ENCODE results near the gene SLC16A11. TPM values are rescaled to one million over a fixed set of nuclear protein-coding genes. Genes with fewer than 3 reads are reported as not detected.

SLC16A11 gene
- total RNA-seq, 1 donor from 2014 or later = not detected

GRCh38 chr17:7035591-7036368, 8.1 kb downstream of the SLC16A11 start, which contains the start of gene SLC16A13:
Gene SLC16A13, plus strand, starts transcription at chr17:7036015. Its CDS starts 368 bp downstream, at chr17:7036383.
- H3K36me3 Mint-ChIP-seq = no peaks in the 10 kb centered on the region
- H3K9ac ChIP-seq = peak within 1 kb of the TSS; percentile 4

GRCh38 chr17:7034955-7035590, 8.8 kb downstream of the SLC16A11 start:
- DNase-seq (ENCODE audit: low spot score) = no peak
- H3K4me3 Mint-ChIP-seq = peak overlapping the region; percentile 98
- Histone ChIP-seq H3K9me3 (ENCODE audit: low read depth) (no peaks in the 10 kb centered on the region), H2AFZ (replicated peaks) (peak overlapping the region; percentile 94), H3K4me3 (peak overlapping the region; percentile 84), H3K4me2 (peak overlapping the region; percentile 88), H3F3A (ENCODE audit: low read depth) (no peaks in the 10 kb centered on the region), H4K20me1 (ENCODE audit: low read depth) (peaks cover 19% of the 10 kb centered on the region), H3K36me3 (no peaks in the 10 kb centered on the region), H3K4me1 (no peaks in the 10 kb centered on the region), H3K27ac (no peak overlapping the region), H3K27me3 (peaks cover 18% of the 10 kb centered on the region), H3K79me2 (ENCODE audit: low read depth) (no peaks in the 10 kb centered on the region), H3K9ac (no peak overlapping the region)
- TF ChIP-seq, protein P1, sequence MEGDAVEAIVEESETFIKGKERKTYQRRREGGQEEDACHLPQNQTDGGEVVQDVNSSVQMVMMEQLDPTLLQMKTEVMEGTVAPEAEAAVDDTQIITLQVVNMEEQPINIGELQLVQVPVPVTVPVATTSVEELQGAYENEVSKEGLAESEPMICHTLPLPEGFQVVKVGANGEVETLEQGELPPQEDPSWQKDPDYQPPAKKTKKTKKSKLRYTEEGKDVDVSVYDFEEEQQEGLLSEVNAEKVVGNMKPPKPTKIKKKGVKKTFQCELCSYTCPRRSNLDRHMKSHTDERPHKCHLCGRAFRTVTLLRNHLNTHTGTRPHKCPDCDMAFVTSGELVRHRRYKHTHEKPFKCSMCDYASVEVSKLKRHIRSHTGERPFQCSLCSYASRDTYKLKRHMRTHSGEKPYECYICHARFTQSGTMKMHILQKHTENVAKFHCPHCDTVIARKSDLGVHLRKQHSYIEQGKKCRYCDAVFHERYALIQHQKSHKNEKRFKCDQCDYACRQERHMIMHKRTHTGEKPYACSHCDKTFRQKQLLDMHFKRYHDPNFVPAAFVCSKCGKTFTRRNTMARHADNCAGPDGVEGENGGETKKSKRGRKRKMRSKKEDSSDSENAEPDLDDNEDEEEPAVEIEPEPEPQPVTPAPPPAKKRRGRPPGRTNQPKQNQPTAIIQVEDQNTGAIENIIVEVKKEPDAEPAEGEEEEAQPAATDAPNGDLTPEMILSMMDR (IDR thresholded peaks at IDR 0.05) = no peak
- no peak for TF ChIP-seq EZH2phosphoT487 (IDR thresholded peaks at IDR 0.05)
- TF ChIP-seq EZH2 (IDR thresholded peaks at IDR 0.05) = no peak
- H3K27me3 Mint-ChIP-seq (ENCODE audit: insufficient read depth, low read depth) = peaks cover 15% of the 10 kb centered on the region
- H3K9me3 Mint-ChIP-seq = no peaks in the 10 kb centered on the region
- H3K27ac Mint-ChIP-seq = peak overlapping the region; percentile 85
- no peaks in the 10 kb centered on the region for H3K36me3 Mint-ChIP-seq
- peaks cover 32% of the 10 kb centered on the region for H3K4me1 Mint-ChIP-seq

More at GRCh38 chr17:7035591-7036368, 8.1 kb downstream of the SLC16A11 start, which contains the start of gene SLC16A13:
- Histone ChIP-seq H3F3A (ENCODE audit: low read depth) (no peaks in the 10 kb centered on the region), H3K9me3 (ENCODE audit: low read depth) (no peaks in the 10 kb centered on the region), H3K27ac (no peak within 1 kb of the TSS), H3K4me1 (no peaks in the 10 kb centered on the region), H3K4me3 (peak within 1 kb of the TSS; percentile 84), H4K20me1 (ENCODE audit: low read depth) (peaks cover 19% of the 10 kb centered on the region), H3K36me3 (no peaks in the 10 kb centered on the region), H3K27me3 (peaks cover 23% of the 10 kb centered on the region), H3K4me2 (peak within 1 kb of the TSS; percentile 88), H3K79me2 (ENCODE audit: low read depth) (no peaks in the 10 kb centered on the region), H2AFZ (replicated peaks) (peak within 1 kb of the TSS; percentile 94)
- DNase-seq (ENCODE audit: low spot score) = peak; percentile 98
- H3K27ac Mint-ChIP-seq = peak within 1 kb of the TSS; percentile 89
- H3K4me1 Mint-ChIP-seq = peaks cover 31% of the 10 kb centered on the region
- TF ChIP-seq, protein P1 (IDR thresholded peaks at IDR 0.05) = no peak
- TF ChIP-seq EZH2 (IDR thresholded peaks at IDR 0.05) (no peak), EZH2phosphoT487 (IDR thresholded peaks at IDR 0.05) (no peak)
- H3K4me3 Mint-ChIP-seq = peak within 1 kb of the TSS; percentile 98
- no peaks in the 10 kb centered on the region for H3K9me3 Mint-ChIP-seq
- peaks cover 12% of the 10 kb centered on the region for H3K27me3 Mint-ChIP-seq (ENCODE audit: insufficient read depth, low read depth)

DNA sequence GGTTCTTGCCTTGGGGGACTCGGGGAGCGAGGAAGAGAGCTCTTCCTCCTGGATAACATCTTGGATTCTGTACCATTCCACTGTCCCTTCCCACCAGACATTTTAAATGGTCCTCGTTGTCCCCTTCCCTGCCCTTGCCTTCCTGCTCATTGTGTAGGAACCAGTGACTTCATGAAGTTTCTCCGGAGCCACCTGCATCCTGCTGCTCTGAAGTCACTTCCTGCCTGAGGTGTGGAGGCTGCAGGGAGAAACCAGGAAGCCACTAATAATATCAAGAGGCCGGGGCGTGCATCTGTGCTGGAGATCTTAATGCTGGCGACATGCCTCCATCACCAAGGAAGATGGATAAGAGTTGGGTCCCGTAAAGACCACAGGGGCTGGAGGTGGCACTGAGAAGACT, 14.2 kb downstream of the SLC16A11 start:
- no peak overlapping the region for H3K27ac ChIP-seq
- DNase-seq (ENCODE audit: low spot score) = no peak
- H3K4me1 ChIP-seq = no peaks in the 10 kb centered on the region
- H3K4me3 Mint-ChIP-seq = no peak overlapping the region
- no peak overlapping the region for H3K4me2 ChIP-seq
- H3K27ac Mint-ChIP-seq = no peak overlapping the region
- TF ChIP-seq, protein P1 (IDR thresholded peaks at IDR 0.05) = no peak
- no peak for TF ChIP-seq EZH2 (IDR thresholded peaks at IDR 0.05)
- no peak for TF ChIP-seq EZH2phosphoT487 (IDR thresholded peaks at IDR 0.05)
- no peak overlapping the region for H3K4me3 ChIP-seq
- H3K27me3 ChIP-seq = no peaks in the 10 kb centered on the region
- H3K27me3 Mint-ChIP-seq (ENCODE audit: insufficient read depth, low read depth) = peaks cover 23% of the 10 kb centered on the region
- H3F3A ChIP-seq (ENCODE audit: low read depth) = no peaks in the 10 kb centered on the region
- H3K36me3 Mint-ChIP-seq = no peaks in the 10 kb centered on the region
- no peak overlapping the region for H3K9ac ChIP-seq
- no peaks in the 10 kb centered on the region for H3K9me3 ChIP-seq (ENCODE audit: low read depth)
- H3K9me3 Mint-ChIP-seq = no peaks in the 10 kb centered on the region
- no peaks in the 10 kb centered on the region for H3K79me2 ChIP-seq (ENCODE audit: low read depth)
- peaks cover 2% of the 10 kb centered on the region for H3K4me1 Mint-ChIP-seq
- no peak overlapping the region for H2AFZ ChIP-seq (replicated peaks)
- H4K20me1 ChIP-seq (ENCODE audit: low read depth) = no peaks in the 10 kb centered on the region
- no peaks in the 10 kb centered on the region for H3K36me3 ChIP-seq
